ENCODE results near the gene APOB. TPM values are rescaled to one million over a fixed set of nuclear protein-coding genes. Genes with fewer than 3 reads are reported as not detected.

APOB gene
- total and polyA plus RNA-seq, 12 donors: 0.22 to 45.4 (median 8.4) TPM

DNA sequence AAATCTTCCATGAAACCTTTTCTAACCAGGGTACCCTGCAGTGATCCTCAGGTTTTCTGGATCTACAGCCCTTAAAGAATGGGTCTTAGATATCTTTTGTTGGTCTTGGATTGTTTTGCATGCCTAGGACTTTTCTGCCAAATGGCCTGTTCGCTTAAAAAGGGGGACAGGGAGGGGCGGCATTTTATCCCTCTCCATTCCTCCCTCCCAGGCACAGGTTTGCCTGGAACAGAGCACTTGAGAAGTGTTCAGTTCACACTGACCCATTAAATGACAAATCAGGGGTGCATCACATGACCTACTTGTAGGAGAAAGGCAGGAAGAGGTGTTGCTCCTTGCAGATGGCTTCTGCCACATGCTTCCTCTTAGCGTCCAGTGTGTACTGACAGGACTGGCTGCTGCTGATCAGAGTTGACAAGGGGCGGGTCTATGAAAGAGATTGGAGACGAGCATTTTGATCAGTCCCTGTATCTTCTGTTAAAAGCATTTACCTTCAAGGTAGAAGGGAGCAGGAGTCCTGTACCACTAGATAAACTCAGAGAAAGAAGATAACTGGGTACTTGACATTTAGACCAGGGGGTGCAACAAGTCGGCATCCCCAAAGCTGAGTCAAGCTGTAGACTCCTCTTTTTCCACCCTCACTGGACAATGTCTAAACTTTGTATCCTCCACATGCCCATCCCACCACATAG lies 8.4 kb downstream of the APOB start:
- Histone ChIP-seq H3K36me3 (no peaks in the 10 kb centered on the region), H3K9me3 (no peaks in the 10 kb centered on the region), H3K27ac (no peak overlapping the region), H3K4me3 (no peak overlapping the region), H3K27me3 (no peaks in the 10 kb centered on the region), H3K4me1 (peaks cover 0 to 13% (median 4%) of the 10 kb centered on the region in 9 donors)
- DNase-seq (no peak), ATAC-seq (no peak)
- WGBS, 2 donors: 76 to 79% methylated on average over 6 of the region's 6 CpGs
- TF ChIP-seq, protein P1, sequence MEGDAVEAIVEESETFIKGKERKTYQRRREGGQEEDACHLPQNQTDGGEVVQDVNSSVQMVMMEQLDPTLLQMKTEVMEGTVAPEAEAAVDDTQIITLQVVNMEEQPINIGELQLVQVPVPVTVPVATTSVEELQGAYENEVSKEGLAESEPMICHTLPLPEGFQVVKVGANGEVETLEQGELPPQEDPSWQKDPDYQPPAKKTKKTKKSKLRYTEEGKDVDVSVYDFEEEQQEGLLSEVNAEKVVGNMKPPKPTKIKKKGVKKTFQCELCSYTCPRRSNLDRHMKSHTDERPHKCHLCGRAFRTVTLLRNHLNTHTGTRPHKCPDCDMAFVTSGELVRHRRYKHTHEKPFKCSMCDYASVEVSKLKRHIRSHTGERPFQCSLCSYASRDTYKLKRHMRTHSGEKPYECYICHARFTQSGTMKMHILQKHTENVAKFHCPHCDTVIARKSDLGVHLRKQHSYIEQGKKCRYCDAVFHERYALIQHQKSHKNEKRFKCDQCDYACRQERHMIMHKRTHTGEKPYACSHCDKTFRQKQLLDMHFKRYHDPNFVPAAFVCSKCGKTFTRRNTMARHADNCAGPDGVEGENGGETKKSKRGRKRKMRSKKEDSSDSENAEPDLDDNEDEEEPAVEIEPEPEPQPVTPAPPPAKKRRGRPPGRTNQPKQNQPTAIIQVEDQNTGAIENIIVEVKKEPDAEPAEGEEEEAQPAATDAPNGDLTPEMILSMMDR (IDR thresholded peaks at IDR 0.05): no peak
- intact Hi-C loops (cut with DNase I): no loop called here

DNA sequence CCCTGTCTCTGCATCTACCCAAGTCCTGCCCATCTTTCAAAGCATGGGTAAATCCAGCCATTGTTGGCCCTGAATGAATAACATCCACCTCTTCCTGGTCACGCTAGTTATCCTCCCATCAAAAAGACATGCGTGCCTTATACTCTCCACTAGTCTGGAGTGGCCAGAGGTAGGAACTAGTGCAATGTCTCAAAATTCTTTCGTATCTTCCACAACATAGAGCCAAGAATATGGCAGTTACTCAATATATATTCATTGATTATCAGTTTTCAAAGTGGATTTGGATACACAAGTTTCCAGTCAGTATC lies 8.9 kb downstream of the APOB start:
- 87 to 95% methylated on average over 3 of the region's 3 CpGs for WGBS, 2 donors
- peaks cover 0 to 13% (median 4%) of the 10 kb centered on the region in 9 donors for H3K4me1 ChIP-seq
- DNase-seq: no peak
- no peaks in the 10 kb centered on the region for H3K9me3 ChIP-seq
- ATAC-seq: no peak
- TF ChIP-seq, protein P1 (IDR thresholded peaks at IDR 0.05): no peak
- H3K4me3 ChIP-seq: no peak overlapping the region
- no peaks in the 10 kb centered on the region for H3K27me3 ChIP-seq
- no peaks in the 10 kb centered on the region for H3K36me3 ChIP-seq
- intact Hi-C loops (cut with DNase I): no loop called here
- H3K27ac ChIP-seq: no peak overlapping the region

DNA sequence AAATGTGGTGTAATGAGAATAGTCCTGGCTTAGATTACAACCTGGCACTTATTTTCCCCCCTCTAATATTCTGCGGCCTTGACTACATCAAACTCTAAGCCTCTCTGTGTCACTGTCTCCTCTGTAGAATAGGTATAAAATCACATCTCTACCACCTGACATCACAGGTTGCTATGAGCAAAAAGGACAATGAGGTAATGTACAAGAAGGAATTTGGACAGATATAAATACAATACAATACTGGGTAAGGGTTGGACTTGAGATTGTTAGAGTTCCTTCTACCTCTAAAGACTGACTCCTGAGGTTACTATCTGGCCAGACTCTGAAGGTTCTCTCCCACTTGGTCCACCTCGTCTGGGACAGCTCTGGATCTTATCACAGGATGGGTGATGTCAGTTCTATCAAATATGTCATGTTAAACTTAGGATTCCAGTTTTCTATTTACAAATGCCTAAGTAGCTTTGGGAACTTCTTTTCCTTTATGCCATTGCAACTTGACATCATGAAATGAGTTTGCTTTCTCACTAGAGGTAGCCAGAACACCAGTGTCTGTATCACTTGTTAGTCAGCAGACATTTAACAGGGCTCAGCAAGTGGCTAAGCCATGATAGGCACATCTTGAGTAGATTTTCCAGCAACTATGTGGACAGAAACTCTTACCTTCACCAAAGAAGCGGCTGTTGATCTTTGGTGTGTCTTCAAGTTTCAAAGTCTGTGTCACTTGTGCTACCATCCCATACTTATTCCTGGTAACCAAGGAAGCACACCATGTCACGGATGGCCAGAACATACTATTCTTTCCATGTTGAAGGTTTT lies 9.5 kb downstream of the APOB start:
- intact Hi-C loops (cut with DNase I): no loop called here
- no peak for DNase-seq
- Histone ChIP-seq H3K27me3 (no peaks in the 10 kb centered on the region), H3K4me1 (peaks cover 0 to 12% (median 4%) of the 10 kb centered on the region in 9 donors), H3K27ac (no peak overlapping the region), H3K9me3 (no peaks in the 10 kb centered on the region), H3K4me3 (no peak overlapping the region), H3K36me3 (no peaks in the 10 kb centered on the region)
- 73 to 76% methylated on average over 4 of the region's 4 CpGs for WGBS, 2 donors
- TF ChIP-seq, protein P1 (IDR thresholded peaks at IDR 0.05): no peak
- no peak for ATAC-seq

- Histone ChIP-seq H3K4me3 (no peak overlapping the region), H3K4me1 (peaks cover 0 to 7% (median 0%) of the 10 kb centered on the region in 9 donors), H3K27me3 (peaks cover 0 to 3% (median 0%) of the 10 kb centered on the region in 7 donors), H3K36me3 (no peaks in the 10 kb centered on the region), H3K9me3 (no peaks in the 10 kb centered on the region), H3K27ac (no peak overlapping the region)
- DNase-seq (no peak), ATAC-seq (no peak)
- TF ChIP-seq, protein P1 (IDR thresholded peaks at IDR 0.05): no peak
- 83 to 90% methylated on average over 2 of the region's 2 CpGs for WGBS, 2 donors
- intact Hi-C loops (cut with DNase I): no loop called here
Measured at GRCh38 chr2:21033237-21034155, 10.4 kb downstream of the APOB start.
